CD4-positive, alpha-beta T cell treated with Interleukin-10 for 1 hour (primary cell): ENCODE data around the gene TAS2R38.
"Not testable (repeated sequence)": the region's sequence is repeated elsewhere in the genome, so short reads cannot be mapped to it uniquely, and the experiment has no call there.

Source experiments
- DNase-seq: peaks from one replicate; pipeline ENCODE4 v3.0.0-alpha.2; 2020

The TAS2R38 gene

GRCh38 chr7:141973673-141974072 is at the start of gene TAS2R38:
Gene TAS2R38 (minus strand): TSS chr7:141973773. CDS start chr7:141973689, 84 bp downstream.
- no peak for DNase-seq

GRCh38 chr7:142018154-142018553 is 44.6 kb upstream of the TAS2R38 start:
- no peak for DNase-seq

GRCh38 chr7:142017451-142017850 is 43.9 kb upstream of the TAS2R38 start:
- no peak for DNase-seq

GRCh38 chr7:142012825-142013511 is 39.4 kb upstream of the TAS2R38 start:
- no peak for DNase-seq

GRCh38 chr7:142010952-142011548 is 37.5 kb upstream of the TAS2R38 start:
- no peak for DNase-seq

GRCh38 chr7:142009187-142009586 is 35.6 kb upstream of the TAS2R38 start:
- DNase-seq: no peak

GRCh38 chr7:142006577-142006976 is 33.0 kb upstream of the TAS2R38 start:
- no peak for DNase-seq

- no peak for DNase-seq
Observed at GRCh38 chr7:142002179-142002578, 28.6 kb upstream of the TAS2R38 start.

- DNase-seq: no peak
Observed at GRCh38 chr7:142001163-142001874, 27.7 kb upstream of the TAS2R38 start.

GRCh38 chr7:142000244-142000643 is 26.7 kb upstream of the TAS2R38 start:
- no peak for DNase-seq

GRCh38 chr7:141999058-141999623 is 25.6 kb upstream of the TAS2R38 start:
- no peak for DNase-seq

GRCh38 chr7:141993354-141993753 is 19.8 kb upstream of the TAS2R38 start:
- DNase-seq: no peak

- no peak for DNase-seq
Observed at GRCh38 chr7:141992688-141993087, 19.1 kb upstream of the TAS2R38 start.

- no peak for DNase-seq
Observed at GRCh38 chr7:141992156-141992555, 18.6 kb upstream of the TAS2R38 start.

- no peak for DNase-seq
Observed at GRCh38 chr7:141991140-141991539, 17.6 kb upstream of the TAS2R38 start.

- no peak for DNase-seq
Observed at GRCh38 chr7:141990011-141990725, 16.6 kb upstream of the TAS2R38 start.

- not testable (repeated sequence) for DNase-seq
Observed at GRCh38 chr7:141987803-141988202, 14.2 kb upstream of the TAS2R38 start.

GRCh38 chr7:141986923-141987322 is 13.3 kb upstream of the TAS2R38 start:
- DNase-seq: no peak

GRCh38 chr7:141985926-141986325 is 12.4 kb upstream of the TAS2R38 start:
- not testable (repeated sequence) for DNase-seq

GRCh38 chr7:141979568-141979967 is 6.0 kb upstream of the TAS2R38 start:
- no peak for DNase-seq

- no peak for DNase-seq
Observed at GRCh38 chr7:141978351-141978750, 4.8 kb upstream of the TAS2R38 start.

- no peak for DNase-seq
Observed at GRCh38 chr7:141976524-141977245, 3.1 kb upstream of the TAS2R38 start.
